Fibroblast of gingiva (primary cell): ENCODE measurements around the gene PLA2G7.
"Not testable (repeated sequence)": the region's sequence is repeated elsewhere in the genome, so short reads cannot be mapped to it uniquely, and the experiment has no call there.

Source experiments
- DNase-seq: peaks from one replicate; pipeline ENCODE4 v3.0.0-alpha.2; 2011; ENCODE audit warnings: low read depth

PLA2G7 gene

GRCh38 chr6:46748940-46749503 lies 13.8 kb upstream of the PLA2G7 start:
- no peak for DNase-seq

GRCh38 chr6:46746696-46747095 lies 11.5 kb upstream of the PLA2G7 start, which contains the start of gene ANKRD66:
Gene ANKRD66, plus strand, starts transcription at chr6:46746933. Its CDS starts 5,016 bp downstream, at chr6:46751949.
- no peak for DNase-seq

- no peak for DNase-seq
Measured at GRCh38 chr6:46745973-46746372, 10.8 kb upstream of the PLA2G7 start.

- not testable (repeated sequence) for DNase-seq
Measured at GRCh38 chr6:46744159-46744725, 9.1 kb upstream of the PLA2G7 start.

- DNase-seq, result no peak
Measured at GRCh38 chr6:46743425-46744158, 8.4 kb upstream of the PLA2G7 start.

- no peak for DNase-seq
Measured at GRCh38 chr6:46741910-46742309, 6.7 kb upstream of the PLA2G7 start.

GRCh38 chr6:46741482-46741881 lies 6.3 kb upstream of the PLA2G7 start:
- no peak for DNase-seq

- no peak for DNase-seq
Measured at GRCh38 chr6:46736906-46737305, 1.7 kb upstream of the PLA2G7 start.

GRCh38 chr6:46735720-46736031 lies 501 bp upstream of the PLA2G7 start:
- DNase-seq, result no peak

- no peak for DNase-seq
Measured at GRCh38 chr6:46733341-46733801, 1.8 kb downstream of the PLA2G7 start.

- DNase-seq, result no peak
Measured at GRCh38 chr6:46730921-46731461, 4.2 kb downstream of the PLA2G7 start.

- no peak for DNase-seq
Measured at GRCh38 chr6:46729787-46730326, 5.3 kb downstream of the PLA2G7 start.

- no peak for DNase-seq
Measured at GRCh38 chr6:46720401-46720800, 14.8 kb downstream of the PLA2G7 start.

- DNase-seq, result no peak
Measured at GRCh38 chr6:46719099-46719498, 16.1 kb downstream of the PLA2G7 start.

GRCh38 chr6:46715141-46715540 lies 20.0 kb downstream of the PLA2G7 start:
- DNase-seq, result no peak

- no peak for DNase-seq
Measured at GRCh38 chr6:46711491-46711890, 23.7 kb downstream of the PLA2G7 start.

GRCh38 chr6:46706464-46706863 lies 28.7 kb downstream of the PLA2G7 start:
- no peak for DNase-seq

- no peak for DNase-seq
Measured at GRCh38 chr6:46704562-46704961, 30.6 kb downstream of the PLA2G7 start.

GRCh38 chr6:46699970-46700369 lies 35.2 kb downstream of the PLA2G7 start:
- DNase-seq, result no peak

- no peak for DNase-seq
Measured at GRCh38 chr6:46690911-46691451, 44.2 kb downstream of the PLA2G7 start.

- no peak for DNase-seq
Measured at GRCh38 chr6:46690141-46690755, 44.9 kb downstream of the PLA2G7 start.

- DNase-seq, result no peak
Measured at GRCh38 chr6:46689657-46690056, 45.5 kb downstream of the PLA2G7 start.
